ENCODE measurements around the gene NUP210L.

GRCh38 chr1:154117642-154118041 is 37.2 kb downstream of the NUP210L start:
- TF ChIP-seq CTCF (IDR thresholded peaks at IDR 0.05) (no peak), POLR2A (IDR thresholded peaks at IDR 0.05) (no peak)

Measured in lower leg skin (tissue), 3 donors.